Bronchial epithelial cell (primary cell): ENCODE data around the gene ENO1. TPM values are rescaled to one million over a fixed set of nuclear protein-coding genes. Genes with fewer than 3 reads are reported as not detected.
"Not testable (repeated sequence)": the region's sequence is repeated elsewhere in the genome, so short reads cannot be mapped to it uniquely, and the experiment has no call there.

ENCODE experiments used
- DNase-seq: peaks from one replicate; pipeline ENCODE4 v3.0.0-alpha.2; 2010; ENCODE audit warnings: low read depth
- FAIRE-seq: peaks from 2 replicates; lab custom pipeline; 2011; peaks lifted over from hg19 to GRCh38; lab: Jason Lieb, UNC
- H3K27me3 ChIP-seq: 2 replicates; pipeline ENCODE4 v1.5.1; 2011; ENCODE audit warnings: low read length; ENCODE audit not compliant: control insufficient read depth, insufficient read depth
- H3K36me3 ChIP-seq: 2 replicates; pipeline ENCODE4 v1.5.1; 2011; ENCODE audit warnings: low read length; ENCODE audit not compliant: control insufficient read depth, insufficient read depth
- H3K4me3 ChIP-seq: 2 replicates; pipeline ENCODE4 v1.5.1; 2011; ENCODE audit warnings: mild to moderate bottlenecking, low read depth, low read length, control low read depth
- total RNA-seq: library from RNA; depleted of rRNA; stranded (reverse); fragments of >200 nt; gene quantifications from 2 replicates; pipeline ENCODE4 v1.2.1, GENCODE V29; 2014
- TF ChIP-seq, protein P1 (sequence below): IDR thresholded peaks from 2 replicates; pipeline ENCODE4 v1.5.1; 2011; ENCODE audit warnings: mild to moderate bottlenecking, moderate library complexity, low read length, control low read depth, inconsistent platforms; ENCODE audit not compliant: insufficient read depth, severe bottlenecking

The ENO1 gene
- total RNA-seq, 1 donor from 2014 or later: 1,539 TPM

GRCh38 chr1:8899046-8899445 lies 20.6 kb upstream of the ENO1 start:
- Histone ChIP-seq H3K27me3 (no peaks in the 10 kb centered on the region), H3K36me3 (no peaks in the 10 kb centered on the region), H3K4me3 (no peak overlapping the region)
- TF ChIP-seq, protein P1, sequence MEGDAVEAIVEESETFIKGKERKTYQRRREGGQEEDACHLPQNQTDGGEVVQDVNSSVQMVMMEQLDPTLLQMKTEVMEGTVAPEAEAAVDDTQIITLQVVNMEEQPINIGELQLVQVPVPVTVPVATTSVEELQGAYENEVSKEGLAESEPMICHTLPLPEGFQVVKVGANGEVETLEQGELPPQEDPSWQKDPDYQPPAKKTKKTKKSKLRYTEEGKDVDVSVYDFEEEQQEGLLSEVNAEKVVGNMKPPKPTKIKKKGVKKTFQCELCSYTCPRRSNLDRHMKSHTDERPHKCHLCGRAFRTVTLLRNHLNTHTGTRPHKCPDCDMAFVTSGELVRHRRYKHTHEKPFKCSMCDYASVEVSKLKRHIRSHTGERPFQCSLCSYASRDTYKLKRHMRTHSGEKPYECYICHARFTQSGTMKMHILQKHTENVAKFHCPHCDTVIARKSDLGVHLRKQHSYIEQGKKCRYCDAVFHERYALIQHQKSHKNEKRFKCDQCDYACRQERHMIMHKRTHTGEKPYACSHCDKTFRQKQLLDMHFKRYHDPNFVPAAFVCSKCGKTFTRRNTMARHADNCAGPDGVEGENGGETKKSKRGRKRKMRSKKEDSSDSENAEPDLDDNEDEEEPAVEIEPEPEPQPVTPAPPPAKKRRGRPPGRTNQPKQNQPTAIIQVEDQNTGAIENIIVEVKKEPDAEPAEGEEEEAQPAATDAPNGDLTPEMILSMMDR: no peak
- no peak for DNase-seq
- FAIRE-seq: no peak

DNA sequence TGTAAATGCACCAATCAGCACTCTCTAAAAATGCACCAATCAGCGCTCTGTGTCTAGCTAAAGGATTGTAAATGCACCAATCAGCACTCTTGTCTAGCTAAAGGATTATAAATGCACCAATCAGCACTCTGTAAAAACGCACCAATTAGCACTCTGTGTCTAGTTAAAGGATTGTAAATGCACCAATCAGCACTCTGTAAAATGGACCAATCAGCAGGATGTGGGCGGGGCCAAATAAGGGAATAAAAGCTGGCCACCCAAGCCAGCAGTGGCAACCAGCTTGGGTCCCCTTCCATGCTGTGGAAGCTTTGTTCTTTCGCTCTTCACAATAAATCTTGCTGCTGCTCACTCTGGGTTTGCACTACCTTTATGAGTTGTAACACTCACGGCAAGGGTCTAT lies 19.9 kb upstream of the ENO1 start:
- not testable (repeated sequence) for H3K4me3 ChIP-seq, H3K36me3 ChIP-seq, H3K27me3 ChIP-seq, FAIRE-seq, DNase-seq

DNA sequence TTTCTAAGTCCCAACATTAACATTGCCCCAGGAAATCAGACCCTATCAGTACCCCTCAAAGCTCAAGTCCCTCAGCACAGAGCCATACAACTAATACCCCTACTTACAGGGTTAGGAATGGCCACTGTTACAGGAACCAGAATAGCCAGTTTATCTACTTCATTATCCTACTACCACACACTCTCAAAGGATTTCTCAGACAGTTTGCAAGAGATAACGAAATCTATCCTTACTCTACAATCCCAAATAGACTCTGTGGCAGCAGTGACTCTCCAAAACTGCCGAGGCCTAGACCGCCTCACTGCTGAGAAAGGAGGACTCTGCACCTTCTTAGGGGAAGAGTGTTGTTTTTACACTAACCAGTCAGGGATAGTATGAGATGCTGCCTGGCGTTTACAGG lies 19.0 kb upstream of the ENO1 start:
- H3K4me3 ChIP-seq, H3K36me3 ChIP-seq, DNase-seq, FAIRE-seq, H3K27me3 ChIP-seq: not testable (repeated sequence)

DNA sequence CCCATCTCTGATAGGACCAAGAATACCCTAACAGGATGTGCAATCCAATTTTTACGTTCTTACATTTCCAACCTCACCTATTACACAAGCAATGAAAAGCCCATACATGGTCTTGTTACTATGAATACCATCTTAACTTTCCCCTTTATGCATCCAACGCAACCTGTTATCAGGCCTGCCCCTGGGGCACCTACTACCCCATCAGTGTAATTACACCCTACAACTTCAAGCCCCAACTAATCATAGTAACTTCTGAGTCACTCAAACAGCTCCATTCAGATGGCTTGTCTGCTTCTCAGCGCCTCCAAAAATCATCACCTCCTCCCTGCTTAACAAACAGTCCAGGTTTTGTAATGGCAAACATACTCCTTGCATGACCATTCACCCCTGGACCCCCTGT lies 18.3 kb upstream of the ENO1 start:
- not testable (repeated sequence) for H3K4me3 ChIP-seq, H3K27me3 ChIP-seq, H3K36me3 ChIP-seq, FAIRE-seq
- peak; percentile 60 for DNase-seq

DNA sequence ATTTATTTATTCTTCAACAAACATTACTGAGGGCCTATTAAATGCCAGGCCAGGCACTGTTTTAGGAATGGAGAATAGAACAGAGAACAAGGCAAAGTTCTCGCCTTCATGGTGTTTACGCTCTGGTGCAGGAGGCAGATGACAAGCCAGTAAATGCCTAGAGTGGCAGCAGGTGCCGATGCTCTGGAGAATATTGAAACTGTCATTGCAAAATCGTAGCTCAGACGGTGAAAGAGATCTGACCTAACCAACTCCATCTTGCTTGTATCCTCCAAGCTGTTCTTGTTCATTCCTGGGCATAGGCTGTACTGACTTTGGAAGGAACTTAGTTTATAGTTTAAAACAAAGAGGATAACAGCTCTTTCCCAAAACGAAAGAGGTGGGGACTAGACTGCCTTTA lies 13.5 kb upstream of the ENO1 start:
- H3K36me3 ChIP-seq: no peaks in the 10 kb centered on the region
- TF ChIP-seq, protein P1: no peak
- DNase-seq (no peak), FAIRE-seq (no peak)
- no peaks in the 10 kb centered on the region for H3K27me3 ChIP-seq
- H3K4me3 ChIP-seq: no peak overlapping the region

DNA sequence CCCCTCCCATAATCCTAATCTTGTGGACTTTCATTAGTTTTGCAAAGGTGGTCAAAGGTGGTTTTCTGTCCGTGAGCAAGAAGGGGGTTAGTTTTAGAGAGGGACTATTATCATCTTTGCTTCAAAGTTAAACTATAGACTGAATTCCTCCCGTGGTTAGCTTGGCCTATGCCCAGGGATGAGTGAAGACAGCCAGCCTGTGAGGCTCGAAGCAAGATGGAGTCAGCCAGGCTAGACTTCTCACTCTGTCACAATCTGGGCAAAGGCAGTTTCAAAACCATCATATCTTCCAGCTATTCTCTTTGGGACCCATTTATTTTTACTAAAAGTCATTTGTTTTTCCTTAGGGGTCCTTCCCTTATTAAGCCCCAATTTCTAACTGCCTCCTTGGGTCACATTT lies 12.9 kb upstream of the ENO1 start:
- FAIRE-seq (no peak), DNase-seq (no peak)
- Histone ChIP-seq H3K4me3 (no peak overlapping the region), H3K36me3 (no peaks in the 10 kb centered on the region), H3K27me3 (no peaks in the 10 kb centered on the region)
- TF ChIP-seq, protein P1: no peak

DNA sequence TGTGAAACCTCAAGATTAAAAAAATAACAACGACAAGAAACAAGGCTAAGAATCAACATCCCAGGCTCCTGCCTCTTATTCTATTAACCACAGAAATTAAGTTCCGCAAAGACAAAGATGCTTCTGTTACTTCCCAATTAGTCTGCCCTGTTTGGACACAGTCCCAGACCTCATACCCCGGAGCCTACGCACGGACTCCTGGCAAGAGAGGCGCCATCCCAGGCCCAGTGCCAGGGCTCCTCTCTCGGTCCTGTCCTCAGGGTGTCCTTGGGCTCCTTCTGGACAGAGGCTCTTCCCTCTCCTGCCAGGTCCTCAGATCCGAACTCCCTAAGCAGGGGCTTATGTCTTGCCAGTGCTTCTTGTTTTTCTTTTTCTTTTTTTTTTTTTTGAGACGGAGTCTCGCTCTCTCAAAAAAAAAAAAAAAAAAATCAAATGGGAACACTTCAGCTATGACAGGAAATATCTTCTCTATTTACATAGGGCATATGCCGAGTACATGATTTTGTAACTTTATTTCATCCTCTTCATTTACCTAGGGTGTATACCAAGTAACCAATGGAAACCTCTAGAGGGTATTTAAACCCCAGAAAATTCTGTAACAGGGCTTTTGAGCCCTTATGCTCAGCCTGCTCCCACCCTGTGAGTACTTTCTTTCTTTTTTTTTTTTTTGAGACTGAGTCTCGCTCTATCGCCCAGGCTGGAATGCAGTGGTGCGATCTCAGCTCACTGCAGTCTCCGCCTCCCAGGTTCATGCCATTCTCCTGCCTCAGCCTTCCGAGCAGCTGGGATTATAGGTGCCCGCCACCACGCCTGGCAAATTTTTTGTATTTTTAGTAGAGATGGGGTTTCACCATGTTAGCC lies 11.7 kb upstream of the ENO1 start:
- TF ChIP-seq, protein P1: no peak
- Histone ChIP-seq H3K36me3 (no peaks in the 10 kb centered on the region), H3K27me3 (no peaks in the 10 kb centered on the region), H3K4me3 (peak overlapping the region; percentile 10)
- DNase-seq (peak; percentile 81), FAIRE-seq (no peak)
